Measurements from ENCODE around the gene SERPINB3.

- TF ChIP-seq CTCF (IDR thresholded peaks at IDR 0.05 in 8 of 11, conservative IDR thresholded peaks at IDR 0.05 in 3 of 11) (no peak), POLR2AphosphoS5 (IDR thresholded peaks at IDR 0.05) (no peak)
These were observed 24.0 kb downstream of the SERPINB3 start for GRCh38 chr18:63637703-63638102.
